ENCODE results near the gene DEAF1. TPM values are rescaled to one million over a fixed set of nuclear protein-coding genes. Genes with fewer than 3 reads are reported as not detected.

DEAF1 gene
- total and polyA plus RNA-seq, 10 of the 15 experiments (the other 5 are each of a cell fraction or from before 2014, with no cell fraction given), result 0.68 to 51.3 (median 25.9) TPM

DNA sequence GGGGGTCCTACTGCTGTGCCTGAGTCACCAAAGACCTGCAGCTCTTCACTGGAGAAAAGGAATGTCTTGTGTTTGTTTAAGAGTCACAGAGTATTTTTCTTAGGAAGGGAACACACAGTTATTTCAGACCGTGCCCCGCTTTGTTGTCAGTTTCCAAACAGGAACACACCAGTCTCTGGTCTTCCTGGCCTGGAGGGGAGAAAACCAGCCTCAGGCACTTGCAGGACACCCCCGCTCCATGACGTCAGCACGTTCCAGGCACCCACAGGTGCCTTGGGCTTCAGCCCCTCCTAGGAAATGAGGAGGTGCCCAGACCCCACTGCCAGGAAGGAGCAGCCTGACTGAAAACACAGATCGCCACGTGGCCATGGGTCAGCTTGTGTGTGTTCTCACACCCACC lies 5.4 kb downstream of the DEAF1 start:
- no peak overlapping the region for H2AFZ ChIP-seq (ENCODE audit: control insufficient read depth, low read depth, low read length)
- H4K20me1 ChIP-seq (ENCODE audit: control insufficient read depth, insufficient read depth), result no peaks in the 10 kb centered on the region; the same call in 1 of the 2 replicates
- CTCF ChIA-PET, result interaction anchor here (2.0 kb wide), 1 partner anchor 28 kb away, joined by 5 read pairs; no protein-coding TSS in a partner anchor
- BruUV-seq (replicated peaks), result no TSS peak
- SMC1A ChIA-PET (ENCODE audit: uncharacterized antibody, unreplicated experiment), result no interaction called here
- no peak for TF ChIP-seq ATF3 (IDR thresholded peaks at IDR 0.05; ENCODE audit: borderline replicate concordance, extremely low read depth, low read depth, low read length)
- over 99% methylated on average over 7 of the region's 7 CpGs for WGBS (ENCODE audit: insufficient coverage, insufficient replicate concordance, low lambda C conversion rate, missing lambda C conversion rate)
- intact Hi-C loops (cut with micrococcal nuclease; ENCODE audit: unreplicated experiment), result no loop called here
- RAD21 ChIA-PET (ENCODE audit: unreplicated experiment), result no interaction called here
- H3K4me1 ChIP-seq (ENCODE audit: control insufficient read depth, insufficient read depth, low read length), result peaks cover 16% of the 10 kb centered on the region
- ATAC-seq, result no peak
- no peak overlapping the region for H3K4me2 ChIP-seq (ENCODE audit: control insufficient read depth, insufficient read depth)
- H3K9me3 ChIP-seq (replicated peaks; ENCODE audit: control insufficient read depth, insufficient read depth, low read length), result no peaks in the 10 kb centered on the region
- peaks cover 10 to 16% of the 10 kb centered on the region in 2 experiments; a peak in 3 of 4 replicates for H3K36me3 ChIP-seq (ENCODE audit: control insufficient read depth in 2 of 2, insufficient read depth in 2 of 2, low read length in 1 of 2)
- no peaks in the 10 kb centered on the region for H3K27me3 ChIP-seq (replicated peaks in 1 of 2; ENCODE audit: control insufficient read depth in 2 of 2, insufficient read depth in 2 of 2, low read length in 1 of 2)
- H3K9ac ChIP-seq (ENCODE audit: control insufficient read depth, insufficient read depth, low read length), result no peak overlapping the region
- in situ Hi-C loops (cut with MboI), result no loop called here
- DNase-seq (ENCODE audit: low read depth, low spot score), result no peak
- FAIRE-seq, result no peak
- POLR2A ChIA-PET, result no interaction called here
- peaks cover 26% of the 10 kb centered on the region for H3K79me2 ChIP-seq (ENCODE audit: control insufficient read depth, insufficient read depth, low read length)
- no peak overlapping the region for H3K27ac ChIP-seq (ENCODE audit: control insufficient read depth, insufficient read depth)
- H3K4me3 ChIP-seq, result no peak overlapping the region

- Histone ChIP-seq H3K27ac (ENCODE audit: control insufficient read depth, insufficient read depth) (no peak overlapping the region), H3K9ac (ENCODE audit: control insufficient read depth, insufficient read depth, low read length) (no peak overlapping the region), H3K79me2 (ENCODE audit: control insufficient read depth, insufficient read depth, low read length) (peaks cover 17% of the 10 kb centered on the region), H3K4me1 (ENCODE audit: control insufficient read depth, insufficient read depth, low read length) (peaks cover 12% of the 10 kb centered on the region), H3K27me3 (replicated peaks in 1 of 2; ENCODE audit: control insufficient read depth in 2 of 2, insufficient read depth in 2 of 2, low read length in 1 of 2) (no peaks in the 10 kb centered on the region), H3K36me3 (ENCODE audit: control insufficient read depth in 2 of 2, insufficient read depth in 2 of 2, low read length in 1 of 2) (peaks cover 15 to 17% of the 10 kb centered on the region in 2 experiments; a peak in 3 of 4 replicates), H2AFZ (ENCODE audit: control insufficient read depth, low read depth, low read length) (no peak overlapping the region), H4K20me1 (ENCODE audit: control insufficient read depth, insufficient read depth) (no peaks in the 10 kb centered on the region; the same call in 1 of the 2 replicates), H3K4me2 (ENCODE audit: control insufficient read depth, insufficient read depth) (no peak overlapping the region), H3K4me3 (no peak overlapping the region), H3K9me3 (replicated peaks; ENCODE audit: control insufficient read depth, insufficient read depth, low read length) (no peaks in the 10 kb centered on the region)
- ATAC-seq (no peak), DNase-seq (ENCODE audit: low read depth, low spot score) (no peak), FAIRE-seq (no peak)
- CTCF ChIA-PET, result interaction anchor here (2.0 kb wide), 1 partner anchor 27 kb away, joined by 5 read pairs; no protein-coding TSS in a partner anchor
- BruUV-seq (replicated peaks), result no TSS peak
- 91% methylated on average over 9 of the region's 9 CpGs for WGBS (ENCODE audit: insufficient coverage, insufficient replicate concordance, low lambda C conversion rate, missing lambda C conversion rate)
- intact Hi-C loops (cut with micrococcal nuclease; ENCODE audit: unreplicated experiment) (no loop called here), in situ Hi-C loops (cut with MboI) (no loop called here)
- RAD21 ChIA-PET (ENCODE audit: unreplicated experiment), result no interaction called here
- POLR2A ChIA-PET, result no interaction called here
- SMC1A ChIA-PET (ENCODE audit: uncharacterized antibody, unreplicated experiment), result no interaction called here
- TF ChIP-seq, protein P1, sequence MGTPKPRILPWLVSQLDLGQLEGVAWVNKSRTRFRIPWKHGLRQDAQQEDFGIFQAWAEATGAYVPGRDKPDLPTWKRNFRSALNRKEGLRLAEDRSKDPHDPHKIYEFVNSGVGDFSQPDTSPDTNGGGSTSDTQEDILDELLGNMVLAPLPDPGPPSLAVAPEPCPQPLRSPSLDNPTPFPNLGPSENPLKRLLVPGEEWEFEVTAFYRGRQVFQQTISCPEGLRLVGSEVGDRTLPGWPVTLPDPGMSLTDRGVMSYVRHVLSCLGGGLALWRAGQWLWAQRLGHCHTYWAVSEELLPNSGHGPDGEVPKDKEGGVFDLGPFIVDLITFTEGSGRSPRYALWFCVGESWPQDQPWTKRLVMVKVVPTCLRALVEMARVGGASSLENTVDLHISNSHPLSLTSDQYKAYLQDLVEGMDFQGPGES (IDR thresholded peaks at IDR 0.05), result no peak
- TF ChIP-seq HDAC2 (IDR thresholded peaks at IDR 0.05) (no peak), BMI1 (IDR thresholded peaks at IDR 0.05; ENCODE audit: borderline replicate concordance) (no peak), YY1 (IDR thresholded peaks at IDR 0.05; ENCODE audit: low read depth, low read length) (no peak), TCF7 (IDR thresholded peaks at IDR 0.05; ENCODE audit: borderline replicate concordance) (no peak), IKZF2 (IDR thresholded peaks at IDR 0.05) (no peak), MEF2B (IDR thresholded peaks at IDR 0.05; ENCODE audit: partially characterized antibody, poor library complexity, severe bottlenecking) (no peak), SMAD5 (IDR thresholded peaks at IDR 0.05; ENCODE audit: low read depth) (no peak), REST (IDR thresholded peaks at IDR 0.05; ENCODE audit: low read depth, low read length) (no peak)
- TF ChIP-seq, protein P2, sequence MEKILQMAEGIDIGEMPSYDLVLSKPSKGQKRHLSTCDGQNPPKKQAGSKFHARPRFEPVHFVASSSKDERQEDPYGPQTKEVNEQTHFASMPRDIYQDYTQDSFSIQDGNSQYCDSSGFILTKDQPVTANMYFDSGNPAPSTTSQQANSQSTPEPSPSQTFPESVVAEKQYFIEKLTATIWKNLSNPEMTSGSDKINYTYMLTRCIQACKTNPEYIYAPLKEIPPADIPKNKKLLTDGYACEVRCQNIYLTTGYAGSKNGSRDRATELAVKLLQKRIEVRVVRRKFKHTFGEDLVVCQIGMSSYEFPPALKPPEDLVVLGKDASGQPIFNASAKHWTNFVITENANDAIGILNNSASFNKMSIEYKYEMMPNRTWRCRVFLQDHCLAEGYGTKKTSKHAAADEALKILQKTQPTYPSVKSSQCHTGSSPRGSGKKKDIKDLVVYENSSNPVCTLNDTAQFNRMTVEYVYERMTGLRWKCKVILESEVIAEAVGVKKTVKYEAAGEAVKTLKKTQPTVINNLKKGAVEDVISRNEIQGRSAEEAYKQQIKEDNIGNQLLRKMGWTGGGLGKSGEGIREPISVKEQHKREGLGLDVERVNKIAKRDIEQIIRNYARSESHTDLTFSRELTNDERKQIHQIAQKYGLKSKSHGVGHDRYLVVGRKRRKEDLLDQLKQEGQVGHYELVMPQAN (conservative IDR thresholded peaks at IDR 0.05), result no peak
These were observed 6.3 kb downstream of the DEAF1 start for GRCh38 chr11:688681-689080.

Data from GM12878 (cell line).